ENCODE results near the gene TMCO2.

TMCO2 gene

GRCh38 chr1:40265919-40266318, 18.2 kb downstream of the TMCO2 start:
- TF ChIP-seq CTCF (IDR thresholded peaks at IDR 0.05; ENCODE audit: low read depth, low read length, missing control alignments): no peak
- H3K4me3 ChIP-seq (replicated peaks; ENCODE audit: low read depth, low read length): no peak overlapping the region
- no peak for DNase-seq (ENCODE audit: extremely low read depth, low read depth)

GRCh38 chr1:40266786-40267535, 19.2 kb downstream of the TMCO2 start:
- no peak for DNase-seq (ENCODE audit: extremely low read depth, low read depth)
- no peak for TF ChIP-seq CTCF (IDR thresholded peaks at IDR 0.05; ENCODE audit: low read depth, low read length, missing control alignments)
- no peak overlapping the region for H3K4me3 ChIP-seq (replicated peaks; ENCODE audit: low read depth, low read length)

GRCh38 chr1:40267767-40268187, 20.0 kb downstream of the TMCO2 start:
- no peak overlapping the region for H3K4me3 ChIP-seq (replicated peaks; ENCODE audit: low read depth, low read length)
- TF ChIP-seq CTCF (IDR thresholded peaks at IDR 0.05; ENCODE audit: low read depth, low read length, missing control alignments): no peak
- peak; percentile 27 for DNase-seq (ENCODE audit: extremely low read depth, low read depth)

GRCh38 chr1:40268211-40268610, 20.5 kb downstream of the TMCO2 start:
- no peak for TF ChIP-seq CTCF (IDR thresholded peaks at IDR 0.05; ENCODE audit: low read depth, low read length, missing control alignments)
- no peak for DNase-seq (ENCODE audit: extremely low read depth, low read depth)
- H3K4me3 ChIP-seq (replicated peaks; ENCODE audit: low read depth, low read length): no peak overlapping the region

GRCh38 chr1:40270152-40270834, 22.6 kb downstream of the TMCO2 start:
- no peak overlapping the region for H3K4me3 ChIP-seq (replicated peaks; ENCODE audit: low read depth, low read length)
- no peak for DNase-seq (ENCODE audit: extremely low read depth, low read depth)
- TF ChIP-seq CTCF (IDR thresholded peaks at IDR 0.05; ENCODE audit: low read depth, low read length, missing control alignments): no peak

GRCh38 chr1:40272653-40273213, 25.0 kb downstream of the TMCO2 start:
- no peak for TF ChIP-seq CTCF (IDR thresholded peaks at IDR 0.05; ENCODE audit: low read depth, low read length, missing control alignments)
- no peak overlapping the region for H3K4me3 ChIP-seq (replicated peaks; ENCODE audit: low read depth, low read length)
- no peak for DNase-seq (ENCODE audit: extremely low read depth, low read depth)
